NCI-H345 (cell line): Measurements from ENCODE around the gene ALK.
"Not testable (repeated sequence)": the region's sequence is repeated elsewhere in the genome, so short reads cannot be mapped to it uniquely, and the experiment has no call there.

ENCODE experiments used
- DNase-seq: peaks from one replicate; lab custom pipeline; 2025; lab: John Stamatoyannopoulos, UW

ALK gene

GRCh38 chr2:29753671-29754444 is 167.5 kb downstream of the ALK start:
- DNase-seq: no peak

GRCh38 chr2:29751390-29751789 is 170.0 kb downstream of the ALK start:
- no peak for DNase-seq

- DNase-seq: not testable (repeated sequence)
These were observed 170.9 kb downstream of the ALK start for GRCh38 chr2:29750463-29750862.

GRCh38 chr2:29749843-29750242 is 171.5 kb downstream of the ALK start:
- DNase-seq: peak; percentile 89

GRCh38 chr2:29749041-29749440 is 172.3 kb downstream of the ALK start:
- DNase-seq: peak; percentile 24

- peak; percentile 91 for DNase-seq
These were observed 173.5 kb downstream of the ALK start for GRCh38 chr2:29747786-29748470.

- no peak for DNase-seq
These were observed 176.4 kb downstream of the ALK start for GRCh38 chr2:29744976-29745375.

- DNase-seq: no peak
These were observed 177.9 kb downstream of the ALK start for GRCh38 chr2:29743516-29743915.

GRCh38 chr2:29742656-29743055 is 178.7 kb downstream of the ALK start:
- no peak for DNase-seq

- DNase-seq: no peak
These were observed 180.3 kb downstream of the ALK start for GRCh38 chr2:29741132-29741531.

- DNase-seq: no peak
These were observed 187.4 kb downstream of the ALK start for GRCh38 chr2:29733965-29734364.

GRCh38 chr2:29733213-29733612 is 188.2 kb downstream of the ALK start:
- no peak for DNase-seq

GRCh38 chr2:29731948-29732347 is 189.4 kb downstream of the ALK start:
- DNase-seq: no peak

GRCh38 chr2:29729932-29730331 is 191.5 kb downstream of the ALK start:
- no peak for DNase-seq

- DNase-seq: no peak
These were observed 192.0 kb downstream of the ALK start for GRCh38 chr2:29729401-29729800.

- no peak for DNase-seq
These were observed 194.4 kb downstream of the ALK start for GRCh38 chr2:29726976-29727375.

GRCh38 chr2:29725610-29726009 is 195.8 kb downstream of the ALK start:
- DNase-seq: no peak

- no peak for DNase-seq
These were observed 197.1 kb downstream of the ALK start for GRCh38 chr2:29724282-29724681.

- no peak for DNase-seq
These were observed 198.0 kb downstream of the ALK start for GRCh38 chr2:29723255-29724001.

- DNase-seq: no peak
These were observed 201.7 kb downstream of the ALK start for GRCh38 chr2:29719639-29720038.

GRCh38 chr2:29718076-29718686 is 203.2 kb downstream of the ALK start:
- no peak for DNase-seq

GRCh38 chr2:29715655-29716054 is 205.7 kb downstream of the ALK start:
- DNase-seq: no peak
